Measurements from ENCODE around the gene CLEC4G. TPM values are rescaled to one million over a fixed set of nuclear protein-coding genes. Genes with fewer than 3 reads are reported as not detected.

CLEC4G gene
- total and polyA plus RNA-seq, 2 of the 8 experiments (the other 6 are each of a cell fraction or from before 2014, with no cell fraction given), result 0.35 to 2.9 TPM

- Histone ChIP-seq H3K79me2 (ENCODE audit: control insufficient read depth in 1 of 2, insufficient read depth in 2 of 2, low read length in 2 of 2) (no peaks in the 10 kb centered on the region), H3K9ac (replicated peaks in 1 of 4; ENCODE audit: extremely low read depth in 1 of 4, low read depth in 3 of 4, low read length in 3 of 4) (no peak overlapping the region), H2BK15ac (ENCODE audit: low read length) (no peak overlapping the region), H4K91ac (replicated peaks; ENCODE audit: insufficient read length, low read length) (no peak overlapping the region), H2AFZ (ENCODE audit: low read length) (no peak overlapping the region), H2BK120ac (replicated peaks; ENCODE audit: low read depth, low read length) (no peak overlapping the region), H4K8ac (ENCODE audit: extremely low read depth, insufficient read depth, low read length) (no peak overlapping the region), H3K14ac (ENCODE audit: insufficient read length) (no peak overlapping the region), H3K23ac (ENCODE audit: insufficient read length) (no peak overlapping the region), H3K18ac (ENCODE audit: extremely low read depth, low read length) (no peak overlapping the region; the same call in 1 of the 2 replicates), H3K23me2 (ENCODE audit: low read depth, low read length) (no peaks in the 10 kb centered on the region), H2BK12ac (ENCODE audit: low read depth, low read length) (no peak overlapping the region), H3K27ac (ENCODE audit: low read depth, low read length) (no peak overlapping the region), H3K4me1 (replicated peaks in 1 of 4; ENCODE audit: control insufficient read depth in 3 of 4, insufficient read depth in 4 of 4, low read length in 3 of 4) (peaks cover 0 to 16% (median 8%) of the 10 kb centered on the region in 4 experiments; a peak in 5 of 7 replicates), H4K5ac (ENCODE audit: insufficient read length, low read depth, low read length) (no peak overlapping the region), H2AK5ac (ENCODE audit: low read depth, low read length) (no peak overlapping the region), H3K9me3 (ENCODE audit: insufficient read depth in 2 of 2, low read depth in 1 of 2, low read length in 1 of 2) (no peaks in the 10 kb centered on the region; a peak in 1 of 4 replicates), H2BK5ac (ENCODE audit: low read depth, low read length) (no peak overlapping the region), H3K79me1 (ENCODE audit: low read depth, low read length) (no peaks in the 10 kb centered on the region), H3K4me3 (ENCODE audit: extremely low read depth in 1 of 4, insufficient read depth in 2 of 4, low read depth in 3 of 4, low read length in 4 of 4) (no peak overlapping the region), H3K36me3 (ENCODE audit: control insufficient read depth in 2 of 4, insufficient read depth in 4 of 4, low read length in 3 of 4) (no peaks in the 10 kb centered on the region), H3K56ac (replicated peaks; ENCODE audit: insufficient read length, low read depth, low read length) (no peak overlapping the region), H2BK20ac (ENCODE audit: low read length) (no peak overlapping the region), H3K4me2 (ENCODE audit: insufficient read depth in 1 of 2, low read depth in 2 of 2, low read length in 2 of 2) (no peak overlapping the region), H4K20me1 (replicated peaks in 1 of 2; ENCODE audit: control insufficient read depth in 1 of 2, insufficient read depth in 2 of 2, low read length in 2 of 2) (peaks cover 0 to 2% of the 10 kb centered on the region in 2 experiments), H3K4ac (replicated peaks; ENCODE audit: insufficient read length, low read depth, low read length) (no peak overlapping the region), H3K27me3 (replicated peaks in 1 of 4; ENCODE audit: control insufficient read depth in 3 of 4, extremely low read depth in 1 of 4, insufficient read depth in 3 of 4, low read length in 3 of 4) (no peaks in the 10 kb centered on the region; a peak in 1 of 7 replicates)
- ChIA-PET POLR2A (ENCODE audit: partially characterized antibody) (no interaction called here), CTCF (ENCODE audit: partially characterized antibody) (interaction anchor here (1.0 kb wide), 1 partner anchor 20 kb away, joined by 3 read pairs; the partner anchor contains the start of gene TRAPPC5)
- DNase-seq (ENCODE audit: low read depth in 1 of 2, low spot score in 2 of 2), result no peak
- 92% methylated on average over 12 of the region's 12 CpGs; no CpG with 5 or more reads in 1 of the 2 experiments for WGBS, 2 experiments (ENCODE audit: extremely low coverage in 1 of 2, insufficient coverage in 1 of 2, insufficient read length in 1 of 2, insufficient replicate concordance in 2 of 2, low coverage in 1 of 2, low lambda C conversion rate in 2 of 2, missing lambda C conversion rate in 1 of 2)
- no peak for FAIRE-seq
- TF ChIP-seq SIN3A (conservative IDR thresholded peaks at IDR 0.05 in 1 of 2, IDR thresholded peaks at IDR 0.05 in 1 of 2; ENCODE audit: low read depth in 1 of 2, low read length in 2 of 2), result no peak
- no peak for TF ChIP-seq CREB1 (IDR thresholded peaks at IDR 0.05)
- TF ChIP-seq KDM4A (IDR thresholded peaks at IDR 0.05; ENCODE audit: low read depth, low read length, severe bottlenecking), result no peak
- no peak for TF ChIP-seq SUZ12 (IDR thresholded peaks at IDR 0.05; ENCODE audit: low read length)
- no peak for TF ChIP-seq HDAC2 (IDR thresholded peaks at IDR 0.05; ENCODE audit: borderline replicate concordance in 1 of 2, low read depth in 2 of 2, low read length in 2 of 2)
- no peak for TF ChIP-seq JUND (IDR thresholded peaks at IDR 0.05; ENCODE audit: low read length)
- TF ChIP-seq TAF1 (IDR thresholded peaks at IDR 0.05; ENCODE audit: low read depth, low read length), result no peak
Observed at GRCh38 chr19:7701049-7701653, 30.8 kb downstream of the CLEC4G start.

Measured in H1 (cell line).